Brain microvascular endothelial cell (primary cell): Measurements from ENCODE around the gene ATF7.
"Not testable (repeated sequence)": the region's sequence is repeated elsewhere in the genome, so short reads cannot be mapped to it uniquely, and the experiment has no call there.

Source experiments
- DNase-seq: peaks from one replicate; pipeline ENCODE4 v3.0.0-alpha.2; 2020
- H3K27ac ChIP-seq: fragments of 250-450 bp; sonication (Bioruptor Pico); 2 replicates; pipeline ENCODE4 v1.5.1; 2020; ENCODE audit warnings: mild to moderate bottlenecking, moderate library complexity
- H3K27me3 ChIP-seq: fragments of 250-450 bp; sonication (Bioruptor Pico); replicated peaks from 2 replicates; pipeline ENCODE4 v1.5.1; 2020; ENCODE audit warnings: mild to moderate bottlenecking
- H3K36me3 ChIP-seq: fragments of 250-450 bp; sonication (Bioruptor Pico); replicated peaks from 2 replicates; pipeline ENCODE4 v1.5.1; 2020; ENCODE audit warnings: mild to moderate bottlenecking
- H3K4me3 ChIP-seq: 2 replicates; pipeline ENCODE4 v1.5.1; 2011; ENCODE audit warnings: low read depth, mild to moderate bottlenecking, control low read depth, low read length, moderate library complexity
- in situ Hi-C: cut with HindIII; loops from 2 replicates; pipeline ENCODE4 v1.10.0; 2017; ENCODE audit warnings: low sequenced_read_pairs, low pct_ligation_motif_present
- TF ChIP-seq, protein P1 (sequence below): IDR thresholded peaks from 2 replicates; pipeline ENCODE4 v1.5.1; 2011; ENCODE audit warnings: low read depth, mild to moderate bottlenecking, moderate library complexity, low read length, control low read depth, inconsistent platforms; ENCODE audit errors: missing control alignments

The ATF7 gene

DNA sequence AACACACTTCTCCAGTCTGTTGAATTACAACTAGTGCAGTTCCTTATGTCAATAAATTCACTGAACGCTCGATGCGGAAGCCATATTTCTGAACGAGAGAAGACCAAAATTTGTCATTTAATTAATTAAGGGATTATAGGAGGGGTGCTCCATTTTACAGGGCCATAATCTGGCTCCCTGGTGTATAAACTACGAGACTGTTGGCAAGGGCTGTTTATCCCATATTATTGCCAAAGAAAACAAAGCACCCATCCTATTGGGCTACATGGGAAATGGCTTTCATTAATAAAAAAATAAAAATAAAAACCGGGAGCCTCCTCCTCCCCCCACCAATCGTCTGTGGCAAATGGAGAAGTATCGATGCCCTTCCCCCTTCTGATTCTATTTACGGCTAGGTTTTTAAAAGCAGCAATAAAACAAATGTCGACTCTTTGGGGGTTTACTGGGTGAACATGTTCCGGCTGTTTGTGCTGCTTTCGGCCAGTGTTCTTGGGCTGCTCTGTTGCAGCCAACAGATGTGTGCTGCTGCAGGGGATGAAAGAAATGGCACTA, 24.8 kb downstream of the ATF7 start:
- Histone ChIP-seq H3K27me3 (no peaks in the 10 kb centered on the region), H3K27ac (no peak overlapping the region), H3K36me3 (no peaks in the 10 kb centered on the region), H3K4me3 (no peak overlapping the region)
- TF ChIP-seq, protein P1, sequence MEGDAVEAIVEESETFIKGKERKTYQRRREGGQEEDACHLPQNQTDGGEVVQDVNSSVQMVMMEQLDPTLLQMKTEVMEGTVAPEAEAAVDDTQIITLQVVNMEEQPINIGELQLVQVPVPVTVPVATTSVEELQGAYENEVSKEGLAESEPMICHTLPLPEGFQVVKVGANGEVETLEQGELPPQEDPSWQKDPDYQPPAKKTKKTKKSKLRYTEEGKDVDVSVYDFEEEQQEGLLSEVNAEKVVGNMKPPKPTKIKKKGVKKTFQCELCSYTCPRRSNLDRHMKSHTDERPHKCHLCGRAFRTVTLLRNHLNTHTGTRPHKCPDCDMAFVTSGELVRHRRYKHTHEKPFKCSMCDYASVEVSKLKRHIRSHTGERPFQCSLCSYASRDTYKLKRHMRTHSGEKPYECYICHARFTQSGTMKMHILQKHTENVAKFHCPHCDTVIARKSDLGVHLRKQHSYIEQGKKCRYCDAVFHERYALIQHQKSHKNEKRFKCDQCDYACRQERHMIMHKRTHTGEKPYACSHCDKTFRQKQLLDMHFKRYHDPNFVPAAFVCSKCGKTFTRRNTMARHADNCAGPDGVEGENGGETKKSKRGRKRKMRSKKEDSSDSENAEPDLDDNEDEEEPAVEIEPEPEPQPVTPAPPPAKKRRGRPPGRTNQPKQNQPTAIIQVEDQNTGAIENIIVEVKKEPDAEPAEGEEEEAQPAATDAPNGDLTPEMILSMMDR = no peak
- no peak for DNase-seq
- in situ Hi-C loops = no loop called here

DNA sequence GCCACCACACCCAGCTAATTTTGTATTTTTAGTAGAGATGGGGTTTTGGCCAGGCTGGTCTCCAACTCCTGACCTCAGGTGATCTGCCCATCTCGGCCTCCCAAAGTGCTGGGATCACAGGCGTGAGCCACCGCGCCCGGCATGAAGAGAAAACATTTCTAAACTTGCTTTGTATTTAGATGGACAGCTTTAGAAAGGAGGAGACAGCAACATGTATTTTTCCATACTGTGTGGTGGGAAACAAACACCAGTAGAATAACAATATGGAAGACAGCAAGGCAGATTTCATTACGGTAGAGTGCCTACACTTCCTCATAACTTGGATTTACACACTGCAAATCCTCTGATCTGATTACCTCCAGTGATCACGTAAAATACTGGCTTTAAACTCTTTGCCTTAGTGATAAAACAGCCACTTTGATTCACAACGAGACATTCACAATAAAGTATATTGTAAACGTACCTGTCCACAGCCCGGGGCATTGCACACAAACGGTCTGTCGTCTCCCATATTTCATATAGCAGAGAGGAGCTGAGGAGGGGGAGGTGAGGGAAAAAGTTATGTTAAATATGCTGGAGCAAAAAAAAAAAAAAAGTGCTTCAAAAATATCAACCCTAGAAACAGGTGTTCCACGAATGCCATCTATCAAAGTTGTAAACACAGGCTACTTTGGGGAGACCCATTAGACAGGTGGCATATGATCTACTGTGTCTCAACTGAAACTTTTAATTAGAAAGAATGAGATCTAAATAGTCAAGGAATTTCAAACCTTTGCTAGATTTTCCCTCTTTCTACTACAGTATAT, 25.5 kb downstream of the ATF7 start:
- no peak for DNase-seq
- in situ Hi-C loops = no loop called here
- no peak overlapping the region for H3K27ac ChIP-seq

DNA sequence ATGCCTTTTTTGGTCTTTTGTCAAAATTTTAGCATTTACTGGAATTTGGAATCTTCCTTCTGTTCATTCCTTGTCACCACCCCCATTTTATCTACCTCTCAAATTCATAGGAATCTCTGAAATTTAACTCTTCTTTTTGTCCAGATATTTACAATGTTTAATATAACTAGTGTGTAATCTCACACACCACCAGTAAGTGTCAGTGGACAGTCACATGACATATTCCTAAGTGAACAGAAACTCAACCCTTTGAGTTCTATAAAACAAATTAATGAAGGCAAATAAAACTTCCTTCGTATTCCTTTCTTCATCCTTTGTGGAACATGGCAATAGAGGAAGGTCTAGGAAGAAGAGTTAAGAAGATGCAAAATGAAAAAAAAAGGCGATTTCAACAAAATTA, 26.6 kb downstream of the ATF7 start:
- Histone ChIP-seq H3K27me3 (no peaks in the 10 kb centered on the region), H3K36me3 (no peaks in the 10 kb centered on the region), H3K27ac (no peak overlapping the region), H3K4me3 (no peak overlapping the region)
- in situ Hi-C loops = no loop called here
- no peak for DNase-seq
- TF ChIP-seq, protein P1 = no peak

More for the DNA sequence above, 25.5 kb downstream of the ATF7 start:
- TF ChIP-seq, protein P1 = no peak
- Histone ChIP-seq H3K27me3 (no peaks in the 10 kb centered on the region), H3K4me3 (no peak overlapping the region), H3K36me3 (no peaks in the 10 kb centered on the region)

DNA sequence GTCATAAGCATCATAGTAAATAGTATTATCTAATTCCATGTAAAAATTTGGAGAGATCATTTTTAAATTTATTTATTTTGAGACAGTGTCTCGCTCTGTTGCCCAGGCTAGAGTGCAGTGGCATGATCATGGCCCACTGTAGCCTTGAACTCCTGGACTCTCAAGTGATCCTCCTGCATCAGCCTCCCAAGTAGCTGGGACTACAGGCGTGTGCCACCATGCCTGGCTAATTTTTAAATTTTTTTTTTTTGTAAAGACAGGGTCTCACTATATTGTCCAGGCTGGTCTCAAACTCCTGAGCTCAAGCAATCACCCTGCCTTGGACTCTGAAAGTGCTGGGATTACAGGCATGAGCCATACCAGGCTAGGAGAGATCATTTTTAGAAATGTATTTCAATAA, 27.2 kb downstream of the ATF7 start:
- H3K4me3 ChIP-seq, H3K36me3 ChIP-seq, DNase-seq, H3K27ac ChIP-seq, in situ Hi-C loops, H3K27me3 ChIP-seq: not testable (repeated sequence)

DNA sequence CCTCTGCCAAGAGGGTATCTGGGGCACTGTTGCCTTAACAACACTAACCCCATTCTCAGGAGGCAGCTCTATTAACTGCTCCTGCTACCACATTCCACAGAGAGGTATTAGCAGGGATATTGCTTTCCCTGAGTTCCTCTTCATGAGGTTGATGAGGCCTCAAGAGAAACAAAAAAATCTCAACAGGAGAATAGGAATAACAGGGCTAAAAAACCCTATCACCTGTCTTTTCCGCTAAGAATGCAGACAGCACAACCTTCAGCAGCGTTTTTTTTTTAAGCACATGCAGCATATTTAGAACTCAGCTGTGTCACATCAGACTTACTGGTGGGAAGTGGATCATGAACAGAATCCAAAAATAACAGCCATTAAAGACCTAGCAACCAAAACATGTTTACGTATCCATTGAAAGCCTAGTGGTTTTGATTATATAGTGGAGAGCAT, 29.2 kb downstream of the ATF7 start:
- Histone ChIP-seq H3K36me3 (no peaks in the 10 kb centered on the region), H3K27me3 (no peaks in the 10 kb centered on the region), H3K4me3 (no peak overlapping the region), H3K27ac (no peak overlapping the region)
- DNase-seq = peak; percentile 29
- TF ChIP-seq, protein P1 = no peak
- in situ Hi-C loops = no loop called here

DNA sequence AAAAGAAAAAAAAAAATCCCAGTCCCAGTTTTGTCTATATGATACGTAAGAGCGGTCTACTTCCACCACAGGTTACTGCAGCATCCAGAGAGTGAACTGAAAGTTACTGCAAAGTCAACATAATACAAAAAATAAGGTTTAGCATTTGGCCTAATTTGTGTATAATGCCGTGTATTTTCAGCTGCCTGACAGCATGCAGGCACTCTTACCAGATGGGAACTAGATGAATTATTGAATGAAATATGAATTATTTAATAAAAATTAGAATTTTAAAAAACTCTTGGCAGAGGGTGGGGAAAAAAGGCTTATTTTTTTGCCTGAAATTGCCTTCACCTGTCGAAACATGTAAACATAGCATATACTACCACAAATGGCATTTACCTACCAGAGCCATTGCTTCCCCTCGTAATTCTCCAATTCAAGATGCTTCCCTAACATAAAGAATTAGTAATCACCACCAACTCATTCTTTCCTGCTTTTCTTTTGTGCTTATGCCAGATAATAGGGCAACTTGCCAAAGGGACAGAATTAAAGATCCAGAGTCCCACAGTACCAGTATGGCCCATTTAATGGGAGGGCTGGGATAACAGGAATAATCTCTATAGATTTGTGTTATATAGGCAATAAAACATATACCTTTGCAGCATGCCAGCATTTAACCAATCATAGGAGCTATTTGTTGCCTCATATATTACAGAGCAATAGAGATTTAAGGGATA, 31.1 kb downstream of the ATF7 start:
- Histone ChIP-seq H3K36me3 (no peaks in the 10 kb centered on the region), H3K27me3 (no peaks in the 10 kb centered on the region), H3K4me3 (no peak overlapping the region), H3K27ac (no peak overlapping the region)
- TF ChIP-seq, protein P1 = no peak
- in situ Hi-C loops = no loop called here
- DNase-seq = no peak
